ENCODE measurements around the gene CCDC106. TPM values are rescaled to one million over a fixed set of nuclear protein-coding genes. Genes with fewer than 3 reads are reported as not detected.

CCDC106 gene
- total and polyA plus RNA-seq, 8 donors: 9.7 to 16.8 (median 14.7) TPM

GRCh38 chr19:55696301-55697068 lies 48.5 kb downstream of the CCDC106 start:
- intact Hi-C loops (cut with DNase I): no loop called here
- Histone ChIP-seq H3K9me3 (no peaks in the 10 kb centered on the region), H3K4me3 (no peak overlapping the region), H3K27me3 (no peaks in the 10 kb centered on the region), H3K36me3 (peaks cover 0 to 96% of the 10 kb centered on the region in 2 donors), H3K27ac (no peak overlapping the region), H3K4me1 (no peaks in the 10 kb centered on the region)
- DNase-seq (no peak), ATAC-seq (no peak)
- TF ChIP-seq CTCF (IDR thresholded peaks at IDR 0.05): no peak

GRCh38 chr19:55697069-55697440 lies 49.0 kb downstream of the CCDC106 start:
- ATAC-seq (no peak), DNase-seq (peak in 1 of 4 donors; percentile 34)
- H3K36me3 ChIP-seq: peaks cover 0 to 91% of the 10 kb centered on the region in 2 donors
- no peak overlapping the region for H3K27ac ChIP-seq
- H3K4me3 ChIP-seq: no peak overlapping the region
- H3K27me3 ChIP-seq: no peaks in the 10 kb centered on the region
- no peak for TF ChIP-seq CTCF (IDR thresholded peaks at IDR 0.05)
- no peaks in the 10 kb centered on the region for H3K9me3 ChIP-seq
- no peaks in the 10 kb centered on the region for H3K4me1 ChIP-seq
- intact Hi-C loops (cut with DNase I): no loop called here

- Histone ChIP-seq H3K27me3 (no peaks in the 10 kb centered on the region), H3K9me3 (no peaks in the 10 kb centered on the region), H3K27ac (no peak overlapping the region), H3K4me3 (no peak overlapping the region), H3K36me3 (peaks cover 0 to 84% of the 10 kb centered on the region in 2 donors), H3K4me1 (no peaks in the 10 kb centered on the region)
- intact Hi-C loops (cut with DNase I): no loop called here
- no peak for TF ChIP-seq CTCF (IDR thresholded peaks at IDR 0.05)
- no peak for DNase-seq
- ATAC-seq: no peak
These were observed 49.7 kb downstream of the CCDC106 start for GRCh38 chr19:55697698-55698097.

- no peak for TF ChIP-seq CTCF (IDR thresholded peaks at IDR 0.05)
- Histone ChIP-seq H3K9me3 (no peaks in the 10 kb centered on the region), H3K27ac (no peak overlapping the region), H3K4me3 (no peak overlapping the region), H3K36me3 (peaks cover 0 to 79% of the 10 kb centered on the region in 2 donors), H3K4me1 (no peaks in the 10 kb centered on the region), H3K27me3 (no peaks in the 10 kb centered on the region)
- no peak for DNase-seq
- ATAC-seq: no peak
- intact Hi-C loops (cut with DNase I): no loop called here
These were observed 50.2 kb downstream of the CCDC106 start for GRCh38 chr19:55698256-55698655.

- H3K36me3 ChIP-seq: peaks cover 0 to 72% of the 10 kb centered on the region in 2 donors
- ATAC-seq: no peak
- H3K4me1 ChIP-seq: no peaks in the 10 kb centered on the region
- TF ChIP-seq CTCF (IDR thresholded peaks at IDR 0.05): no peak
- no peak overlapping the region for H3K27ac ChIP-seq
- intact Hi-C loops (cut with DNase I): no loop called here
- H3K9me3 ChIP-seq: no peaks in the 10 kb centered on the region
- DNase-seq: no peak
- H3K27me3 ChIP-seq: no peaks in the 10 kb centered on the region
- no peak overlapping the region for H3K4me3 ChIP-seq
These were observed 51.2 kb downstream of the CCDC106 start for GRCh38 chr19:55699221-55699620.

Data from left lung (tissue), 10 donors.